ENCODE measurements around the gene IMPDH2.
A peak's percentile ranks its signal among the peaks of the same experiment; 100 is the strongest.

IMPDH2 gene

GRCh38 chr3:49005303-49005680, 23.9 kb downstream of the IMPDH2 start:
- DNase-seq: no peak

DNA sequence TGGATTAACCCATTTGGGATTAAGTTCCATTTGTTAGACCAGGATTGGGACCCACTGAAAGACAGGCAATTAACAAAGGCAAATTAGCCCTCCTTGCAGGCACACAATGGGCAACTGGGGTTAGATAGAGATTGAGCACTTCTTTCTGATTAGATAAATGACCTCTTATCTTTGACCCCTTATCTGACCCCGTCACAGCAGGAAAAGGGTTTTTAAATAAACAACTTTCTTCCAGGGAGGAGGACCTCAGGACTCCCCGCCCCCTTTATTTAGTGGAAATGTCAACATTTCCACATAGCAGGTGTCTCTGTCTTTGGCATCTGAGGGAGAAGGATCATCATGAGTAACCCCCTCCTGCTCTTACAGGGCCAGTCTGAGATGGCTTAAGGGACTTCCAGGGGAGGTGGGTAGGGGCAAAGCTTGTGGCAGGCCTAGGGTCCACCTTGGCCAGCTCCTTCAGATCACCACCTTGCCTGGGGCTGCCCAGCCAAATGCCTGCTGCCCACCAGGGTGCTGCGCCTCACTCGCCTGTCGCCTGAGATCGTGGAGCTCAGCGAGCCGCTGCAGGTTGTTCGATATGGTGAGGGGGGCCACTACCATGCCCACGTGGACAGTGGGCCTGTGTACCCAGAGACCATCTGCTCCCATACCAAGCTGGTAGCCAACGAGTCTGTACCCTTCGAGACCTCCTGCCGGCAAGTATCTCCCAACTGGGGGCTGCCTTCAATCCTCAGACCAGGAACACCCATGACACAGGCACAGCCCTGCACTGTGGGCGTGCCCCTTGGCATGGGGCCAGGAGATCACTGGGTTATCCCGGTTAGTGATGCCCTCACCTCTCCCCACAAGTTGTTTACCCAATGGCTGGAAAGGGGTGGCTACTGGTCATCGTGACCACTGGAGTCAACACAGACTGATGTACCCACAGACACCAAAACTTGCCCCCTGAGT, 24.6 kb downstream of the IMPDH2 start:
- no peak for DNase-seq

- no peak for DNase-seq
Measured at GRCh38 chr3:49001155-49001554, 28.0 kb downstream of the IMPDH2 start.

- DNase-seq: no peak
Measured at GRCh38 chr3:48999085-48999858, 29.9 kb downstream of the IMPDH2 start.

GRCh38 chr3:48997714-48998637, 31.2 kb downstream of the IMPDH2 start:
- peak in 1 of 2 experiments; percentile 41 for DNase-seq

DNA sequence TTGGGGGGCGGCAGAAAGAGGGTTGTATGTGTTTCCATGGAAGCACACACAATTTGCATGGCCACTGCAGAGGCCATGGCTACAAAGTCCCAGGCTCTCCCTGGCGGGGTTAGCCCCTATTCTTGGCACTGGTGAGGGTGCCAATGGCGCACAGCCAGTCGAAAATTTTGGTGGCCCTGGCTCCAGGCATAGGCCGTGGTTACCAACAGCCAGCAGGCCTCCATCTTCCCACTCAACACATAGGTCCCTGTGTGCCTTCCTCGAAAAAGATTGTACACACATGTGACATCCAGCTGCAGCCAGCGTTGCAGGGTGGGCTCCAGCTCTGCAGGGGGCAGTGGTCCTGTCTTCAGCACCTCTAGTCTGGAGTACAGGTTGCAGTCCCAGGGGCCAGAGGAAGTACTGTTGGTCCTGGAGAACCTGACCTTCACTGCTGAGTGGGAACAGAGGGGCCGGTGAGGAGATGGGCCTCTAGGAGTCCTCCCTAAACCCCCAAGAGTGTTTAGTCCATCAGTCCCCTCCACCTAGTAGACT, 32.0 kb downstream of the IMPDH2 start:
- DNase-seq: no peak

DNA sequence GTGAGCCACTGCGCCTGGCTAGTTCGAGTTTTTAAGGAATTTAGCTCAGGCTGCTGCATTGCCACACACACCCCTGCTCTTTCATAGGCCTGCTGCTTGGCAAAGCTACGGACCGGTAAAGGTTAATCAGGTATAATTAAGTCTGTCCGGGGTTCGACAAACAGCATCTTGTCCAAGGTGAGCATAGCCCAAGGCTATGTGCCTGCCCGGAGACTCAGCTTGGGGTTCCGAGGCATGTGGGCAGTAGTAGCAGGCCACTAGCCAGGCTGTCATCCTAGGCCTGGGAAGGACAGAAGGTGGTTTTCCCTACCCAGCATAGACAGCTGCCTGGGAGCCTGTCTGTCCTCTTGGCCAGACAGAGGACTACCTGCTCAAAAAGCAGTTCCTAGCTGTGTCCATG, 32.6 kb downstream of the IMPDH2 start:
- DNase-seq: no peak

- DNase-seq: no peak
Measured at GRCh38 chr3:48993834-48994233, 35.4 kb downstream of the IMPDH2 start.

- DNase-seq: no peak
Measured at GRCh38 chr3:48991851-48992545, 37.2 kb downstream of the IMPDH2 start.

DNA sequence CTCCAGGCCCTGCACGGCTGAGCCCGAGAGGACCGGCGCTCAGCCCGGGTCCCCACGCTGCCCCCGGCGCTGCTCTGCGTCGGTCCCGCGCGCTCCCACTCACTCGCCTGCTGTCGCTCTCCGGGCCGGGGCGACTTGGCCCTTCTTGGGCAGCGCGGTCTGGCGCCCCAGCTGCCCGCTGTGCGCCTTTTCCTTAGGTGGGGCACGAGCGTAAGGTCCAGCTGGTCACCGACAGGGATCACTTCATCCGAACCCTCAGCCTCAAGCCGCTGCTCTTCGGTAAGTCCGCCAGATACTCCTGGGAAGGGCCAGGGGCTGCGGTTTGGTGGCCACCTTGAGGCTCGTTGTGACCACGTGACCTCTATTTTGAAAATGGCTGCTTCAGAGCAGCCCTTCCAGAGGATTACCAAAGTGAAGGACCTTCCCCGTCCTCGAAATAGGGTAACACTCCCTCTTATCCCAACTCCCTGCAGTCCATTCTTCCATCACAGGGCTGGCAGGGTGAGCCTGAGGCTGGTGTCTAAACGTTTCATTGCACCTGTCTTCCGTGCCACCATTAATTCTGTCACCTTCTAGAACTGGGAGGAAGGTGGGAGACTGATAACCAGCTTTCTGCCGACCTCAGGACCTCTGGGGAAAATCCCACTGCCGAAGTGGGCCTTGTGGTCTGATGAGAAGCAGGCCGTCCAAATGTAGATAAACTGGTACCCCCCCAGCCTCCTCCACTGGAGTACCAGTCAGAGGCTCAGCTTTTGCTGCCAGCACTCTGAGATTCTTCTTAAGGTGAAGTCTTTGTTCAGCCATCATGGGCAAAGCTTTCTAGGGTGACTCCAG, 38.3 kb downstream of the IMPDH2 start:
- peak in 1 of 2 experiments; percentile 23 for DNase-seq

DNA sequence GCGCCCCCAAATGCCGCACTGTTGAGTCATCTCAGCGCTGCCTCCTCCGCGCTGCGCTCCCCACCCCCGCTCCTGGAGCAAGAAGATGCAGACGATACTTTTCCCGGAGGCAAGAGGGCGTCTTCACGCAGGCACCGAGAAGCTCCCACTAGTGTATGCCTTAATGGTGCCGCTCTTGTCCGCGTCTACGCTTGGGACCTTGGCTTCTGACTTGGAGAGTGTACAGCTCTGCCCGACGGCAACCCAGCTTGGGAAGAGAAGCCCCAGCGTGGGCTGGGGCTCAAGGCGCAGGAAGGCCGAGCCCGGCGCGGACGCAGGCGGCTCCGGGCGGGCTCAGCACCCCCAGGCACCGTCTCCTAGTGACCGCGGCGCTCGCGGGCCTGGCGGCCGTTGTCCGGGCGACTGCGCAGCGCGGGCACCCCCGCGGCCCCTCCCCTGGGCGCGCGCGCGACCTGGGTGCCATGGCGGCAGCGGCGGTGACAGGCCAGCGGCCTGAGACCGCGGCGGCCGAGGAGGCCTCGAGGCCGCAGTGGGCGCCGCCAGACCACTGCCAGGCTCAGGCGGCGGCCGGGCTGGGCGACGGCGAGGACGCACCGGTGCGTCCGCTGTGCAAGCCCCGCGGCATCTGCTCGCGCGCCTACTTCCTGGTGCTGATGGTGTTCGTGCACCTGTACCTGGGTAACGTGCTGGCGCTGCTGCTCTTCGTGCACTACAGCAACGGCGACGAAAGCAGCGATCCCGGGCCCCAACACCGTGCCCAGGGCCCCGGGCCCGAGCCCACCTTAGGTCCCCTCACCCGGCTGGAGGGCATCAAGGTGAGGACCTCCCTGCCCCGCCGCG, 39.2 kb downstream of the IMPDH2 start, which contains the start of gene P4HTM:
Gene P4HTM (plus strand): TSS at position 446 of the 840 bp plus-strand sequence. CDS start 16 bp downstream, at position 462.
- peak; percentile 57 to 64 for DNase-seq

GRCh38 chr3:48989126-48989795, 39.9 kb downstream of the IMPDH2 start:
- no peak for DNase-seq

DNA sequence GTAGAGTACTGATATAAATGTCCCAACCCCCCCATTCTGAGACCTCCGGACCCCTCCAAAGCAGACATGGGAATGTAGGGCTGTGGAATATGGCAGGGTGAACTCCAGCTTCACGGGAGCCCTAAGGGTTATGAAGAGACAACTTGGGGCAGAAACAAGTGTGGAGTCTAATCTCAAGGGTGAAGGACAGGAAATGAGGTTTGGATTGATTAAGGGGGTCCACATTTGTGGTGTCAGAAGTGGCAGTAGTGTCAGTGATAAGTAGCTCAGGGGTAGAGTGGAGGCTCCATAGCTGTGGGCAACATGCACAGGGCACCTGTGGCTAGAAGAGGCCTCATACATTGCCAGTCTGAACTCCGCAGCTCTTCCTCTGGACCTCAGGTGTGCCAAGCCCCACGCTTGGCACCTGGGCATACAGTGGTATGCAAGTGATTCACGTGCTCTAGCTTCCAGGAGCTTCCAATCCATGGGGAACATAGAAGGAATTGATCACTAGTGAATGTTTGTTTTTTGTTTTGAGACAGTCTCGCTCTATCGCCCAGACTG, 43.3 kb downstream of the IMPDH2 start:
- no peak for DNase-seq

GRCh38 chr3:48984663-48985062, 44.5 kb downstream of the IMPDH2 start:
- no peak for DNase-seq

DNA sequence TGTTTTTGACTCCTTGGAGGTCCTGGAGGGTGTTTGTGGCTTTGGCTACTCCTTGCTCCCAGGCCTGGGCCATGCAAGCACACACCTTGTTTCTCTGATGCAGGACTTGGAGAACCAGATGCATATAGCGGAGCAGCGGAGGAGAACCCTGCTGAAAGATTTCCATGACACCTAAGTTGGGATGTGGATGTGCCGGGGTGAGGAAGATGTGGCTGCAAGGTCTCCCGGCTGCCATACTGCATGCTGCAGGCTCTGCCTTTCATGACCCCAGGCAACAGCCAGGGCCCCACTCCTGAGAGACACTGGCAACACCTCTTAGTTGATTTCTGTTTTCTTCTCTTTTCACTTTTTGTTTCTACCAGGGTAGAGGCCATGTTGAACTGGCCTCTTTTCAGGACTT, 46.1 kb downstream of the IMPDH2 start:
- DNase-seq: no peak

DNA sequence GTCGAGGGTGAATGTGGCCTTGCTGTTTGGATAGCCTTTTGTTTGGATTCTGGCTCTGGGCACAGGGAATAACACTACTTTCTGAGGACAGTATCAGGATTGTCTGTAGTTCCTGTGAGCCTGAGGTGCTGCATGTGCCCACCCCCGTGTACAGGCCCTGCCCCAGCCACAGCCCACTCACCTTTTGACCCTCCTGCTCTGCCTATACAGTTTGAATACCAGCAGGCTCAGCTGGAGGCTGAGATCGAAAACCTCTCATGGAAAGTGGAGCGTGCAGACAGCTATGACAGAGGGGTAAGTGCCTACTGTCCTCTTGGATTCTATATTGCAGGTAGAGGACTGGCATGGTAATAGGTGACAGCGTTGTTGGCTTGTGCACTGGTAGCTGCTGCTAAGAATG, 46.5 kb downstream of the IMPDH2 start:
- no peak for DNase-seq

GRCh38 chr3:48982016-48982415, 47.2 kb downstream of the IMPDH2 start:
- no peak for DNase-seq

GRCh38 chr3:48980295-48980694, 48.9 kb downstream of the IMPDH2 start:
- DNase-seq: no peak

GRCh38 chr3:48979451-48979850, 49.7 kb downstream of the IMPDH2 start:
- no peak for DNase-seq
